Colonic mucosa (tissue), 4 donors: ENCODE data around the gene WDR53. TPM values are rescaled to one million over a fixed set of nuclear protein-coding genes. Genes with fewer than 3 reads are reported as not detected.
A peak's percentile ranks its signal among the peaks of the same experiment; 100 is the strongest.

ENCODE experiments used
- DNase-seq: peaks from one replicate; pipeline ENCODE4 v3.0.0-alpha.2; 2020
- H3K27ac ChIP-seq: fragments of 200-600 bp; one replicate; pipeline ENCODE4 v1.8.0; 2021
- H3K27me3 ChIP-seq: fragments of 200-600 bp; one replicate; pipeline ENCODE4 v1.8.0; 2021
- H3K36me3 ChIP-seq: fragments of 200-600 bp; one replicate; pipeline ENCODE4 v1.8.0; 2021
- H3K4me1 ChIP-seq: fragments of 200-600 bp; one replicate; pipeline ENCODE4 v1.8.0; 2021; ENCODE audit warnings: mild to moderate bottlenecking
- H3K4me3 ChIP-seq: fragments of 200-600 bp; one replicate; pipeline ENCODE4 v1.8.0; 2021
- H3K9ac ChIP-seq, 2 donors: one replicate each; pipeline ENCODE4 v1.7.0; 2013; ENCODE audit warnings: control low read depth in 2 of 2, low read depth in 2 of 2, low read length in 2 of 2
- H3K9me3 ChIP-seq: fragments of 200-600 bp; one replicate; pipeline ENCODE4 v1.8.0; 2021
- intact Hi-C: fragments of 100-400 bp; cut with DNase I; formaldehyde crosslinking; loops from one replicate; pipeline ENCODE4 v1.14.1; 2022
- total RNA-seq, 2 donors: library from RNA; stranded (reverse); fragmentation: NEBNext Ultra II Directional in 1 of 2; extraction: Animal tissue kit (Norgen Biotek cat#: 25700) in 1 of 2; gene quantifications; one replicate each; pipeline ENCODE4 v1.2.1, GENCODE V29; 2021
- TF ChIP-seq, protein P1 (sequence below): fragments of 200-600 bp; IDR thresholded peaks from one replicate; pipeline ENCODE4 v1.8.0; 2022; ENCODE audit warnings: antibody characterized with exemption, mild to moderate bottlenecking
- donor health status: healthy.
- donor health status: DM: no; HTN: no; CAD: no.
- donor health status: DM: no; HTN: no; CAD: no.

The WDR53 gene
- total RNA-seq, 2 donors from 2014 or later, result 8.0 to 11.7 TPM

DNA sequence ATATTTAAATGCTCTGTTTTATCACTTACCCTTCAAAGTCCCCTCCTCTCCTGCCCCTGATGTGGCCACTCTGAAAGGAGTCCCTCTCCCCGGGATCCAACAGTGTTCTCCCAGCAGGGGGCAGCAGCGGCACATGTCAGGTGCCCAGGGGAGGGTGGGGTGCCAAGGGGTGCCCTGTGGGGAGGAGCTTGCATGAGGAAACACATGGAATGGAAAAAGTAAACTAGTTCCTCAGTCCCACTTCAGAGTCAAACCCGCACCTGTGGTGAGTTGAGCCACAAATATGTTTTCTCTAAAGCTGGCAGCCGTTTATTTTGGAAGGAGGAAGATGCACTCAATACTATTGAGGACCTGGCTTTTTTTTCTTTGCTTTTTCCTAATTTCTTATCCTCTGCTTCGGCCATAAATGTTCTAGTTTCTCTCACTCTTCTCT lies 41.0 kb upstream of the WDR53 start:
- no peaks in the 10 kb centered on the region for H3K27me3 ChIP-seq
- peak; percentile 97 for DNase-seq
- H3K27ac ChIP-seq, result no peak overlapping the region
- H3K9me3 ChIP-seq, result no peaks in the 10 kb centered on the region
- TF ChIP-seq, protein P1, sequence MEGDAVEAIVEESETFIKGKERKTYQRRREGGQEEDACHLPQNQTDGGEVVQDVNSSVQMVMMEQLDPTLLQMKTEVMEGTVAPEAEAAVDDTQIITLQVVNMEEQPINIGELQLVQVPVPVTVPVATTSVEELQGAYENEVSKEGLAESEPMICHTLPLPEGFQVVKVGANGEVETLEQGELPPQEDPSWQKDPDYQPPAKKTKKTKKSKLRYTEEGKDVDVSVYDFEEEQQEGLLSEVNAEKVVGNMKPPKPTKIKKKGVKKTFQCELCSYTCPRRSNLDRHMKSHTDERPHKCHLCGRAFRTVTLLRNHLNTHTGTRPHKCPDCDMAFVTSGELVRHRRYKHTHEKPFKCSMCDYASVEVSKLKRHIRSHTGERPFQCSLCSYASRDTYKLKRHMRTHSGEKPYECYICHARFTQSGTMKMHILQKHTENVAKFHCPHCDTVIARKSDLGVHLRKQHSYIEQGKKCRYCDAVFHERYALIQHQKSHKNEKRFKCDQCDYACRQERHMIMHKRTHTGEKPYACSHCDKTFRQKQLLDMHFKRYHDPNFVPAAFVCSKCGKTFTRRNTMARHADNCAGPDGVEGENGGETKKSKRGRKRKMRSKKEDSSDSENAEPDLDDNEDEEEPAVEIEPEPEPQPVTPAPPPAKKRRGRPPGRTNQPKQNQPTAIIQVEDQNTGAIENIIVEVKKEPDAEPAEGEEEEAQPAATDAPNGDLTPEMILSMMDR, result peak; percentile 87
- H3K36me3 ChIP-seq, result no peaks in the 10 kb centered on the region
- intact Hi-C loops, result loop anchor here (2.0 kb wide), 1 partner anchor 75 kb away; no protein-coding TSS in a partner anchor
- H3K9ac ChIP-seq, result no peak overlapping the region
- H3K4me3 ChIP-seq, result no peak overlapping the region
- no peaks in the 10 kb centered on the region for H3K4me1 ChIP-seq

DNA sequence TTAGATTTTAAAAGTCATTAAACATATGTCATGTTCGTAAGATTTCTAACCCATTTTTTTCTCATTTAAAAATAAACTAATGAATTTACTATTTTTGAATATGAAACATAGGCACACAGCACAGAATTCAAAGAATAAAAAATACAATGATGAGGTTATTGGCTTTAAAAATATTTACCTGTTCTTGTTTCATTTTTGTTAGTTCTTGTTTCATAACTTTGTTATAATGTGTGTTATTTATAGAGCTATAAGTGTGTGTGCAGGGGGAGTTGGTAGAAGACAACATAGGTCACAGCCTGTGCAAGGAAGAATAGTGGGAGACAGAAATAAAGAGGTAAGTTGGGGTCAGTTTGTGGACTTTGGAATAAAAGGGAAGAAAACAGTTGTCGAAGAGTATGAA lies 40.3 kb upstream of the WDR53 start:
- no peaks in the 10 kb centered on the region for H3K4me1 ChIP-seq
- H3K4me3 ChIP-seq, result no peak overlapping the region
- TF ChIP-seq, protein P1, result no peak
- no peak for DNase-seq
- no peaks in the 10 kb centered on the region for H3K9me3 ChIP-seq
- no peak overlapping the region for H3K27ac ChIP-seq
- no peaks in the 10 kb centered on the region for H3K27me3 ChIP-seq
- H3K36me3 ChIP-seq, result no peaks in the 10 kb centered on the region
- no peak overlapping the region for H3K9ac ChIP-seq
- intact Hi-C loops, result loop anchor here (2.0 kb wide), 1 partner anchor 76 kb away; no protein-coding TSS in a partner anchor

DNA sequence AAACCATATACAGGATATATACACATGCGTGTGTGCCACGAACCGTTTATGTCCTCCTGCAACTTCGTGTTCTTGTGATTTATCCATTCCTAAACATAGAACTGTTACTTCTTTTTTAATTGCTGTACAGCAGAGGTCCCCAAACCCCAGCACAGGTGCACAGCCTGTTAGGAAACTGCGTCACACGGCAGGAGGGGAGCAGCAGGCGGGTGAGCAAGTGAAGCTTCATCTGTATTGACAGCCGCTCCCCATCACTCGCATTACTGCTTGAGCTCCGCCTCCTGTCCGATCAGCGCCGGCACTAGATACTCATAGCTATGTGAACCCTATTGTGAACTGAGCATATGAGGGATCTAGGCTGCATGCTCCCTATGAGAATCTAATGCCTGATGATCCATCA lies 36.2 kb upstream of the WDR53 start:
- Histone ChIP-seq H3K27ac (no peak overlapping the region), H3K36me3 (no peaks in the 10 kb centered on the region), H3K4me3 (no peak overlapping the region), H3K9ac (no peak overlapping the region), H3K9me3 (no peaks in the 10 kb centered on the region), H3K4me1 (no peaks in the 10 kb centered on the region), H3K27me3 (no peaks in the 10 kb centered on the region)
- TF ChIP-seq, protein P1, result no peak
- intact Hi-C loops, result no loop called here
- no peak for DNase-seq

DNA sequence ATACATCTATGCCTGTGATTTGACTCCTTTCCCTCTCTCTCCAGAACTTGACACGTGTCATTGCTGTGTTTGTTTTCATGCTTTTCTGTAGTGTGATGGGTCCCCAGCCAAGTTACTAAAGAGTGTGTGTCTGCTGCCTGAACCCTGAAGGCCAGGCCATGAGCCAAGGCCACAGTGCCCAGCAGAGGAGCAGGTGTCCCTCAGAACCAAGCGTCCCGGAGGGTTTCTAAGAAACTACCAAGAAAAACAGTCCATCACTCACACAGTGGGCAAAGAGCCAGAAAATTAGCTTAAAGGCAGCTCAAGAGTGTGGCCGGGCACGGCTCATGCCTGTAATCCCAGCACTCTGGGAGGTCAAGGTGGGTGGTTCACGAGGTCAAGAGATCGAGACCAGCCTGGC lies 35.3 kb upstream of the WDR53 start:
- Histone ChIP-seq H3K36me3 (no peaks in the 10 kb centered on the region), H3K27me3 (no peaks in the 10 kb centered on the region), H3K9me3 (no peaks in the 10 kb centered on the region), H3K27ac (no peak overlapping the region), H3K9ac (no peak overlapping the region), H3K4me1 (no peaks in the 10 kb centered on the region), H3K4me3 (no peak overlapping the region)
- no peak for DNase-seq
- intact Hi-C loops, result no loop called here
- TF ChIP-seq, protein P1, result no peak

DNA sequence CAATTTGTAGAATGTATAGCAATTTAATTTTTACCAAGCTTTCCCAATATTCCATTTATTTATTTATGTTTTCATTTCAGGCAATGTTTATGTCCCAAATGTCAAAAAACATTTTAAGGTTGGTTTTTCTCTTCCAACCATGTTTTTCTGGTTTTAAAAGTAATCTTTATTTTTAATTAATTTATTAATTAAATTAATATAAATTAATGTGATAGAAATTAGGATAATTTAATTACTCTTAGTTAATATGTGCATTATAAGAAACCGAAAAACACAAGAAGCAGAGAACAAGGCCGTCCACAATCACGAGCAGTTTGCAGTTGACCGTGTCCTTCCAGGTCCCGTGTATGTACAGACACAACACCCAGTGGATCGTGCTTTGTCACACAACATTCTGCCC lies 34.3 kb upstream of the WDR53 start:
- DNase-seq, result no peak
- H3K9ac ChIP-seq, result no peak overlapping the region
- H3K9me3 ChIP-seq, result no peaks in the 10 kb centered on the region
- H3K27me3 ChIP-seq, result no peaks in the 10 kb centered on the region
- TF ChIP-seq, protein P1, result no peak
- H3K4me3 ChIP-seq, result no peak overlapping the region
- no peaks in the 10 kb centered on the region for H3K4me1 ChIP-seq
- intact Hi-C loops, result no loop called here
- no peak overlapping the region for H3K27ac ChIP-seq
- no peaks in the 10 kb centered on the region for H3K36me3 ChIP-seq
